ENCODE results near the gene PPP1R7.
"Not testable (repeated sequence)": the region's sequence is repeated elsewhere in the genome, so short reads cannot be mapped to it uniquely, and the experiment has no call there.

PPP1R7 gene

DNA sequence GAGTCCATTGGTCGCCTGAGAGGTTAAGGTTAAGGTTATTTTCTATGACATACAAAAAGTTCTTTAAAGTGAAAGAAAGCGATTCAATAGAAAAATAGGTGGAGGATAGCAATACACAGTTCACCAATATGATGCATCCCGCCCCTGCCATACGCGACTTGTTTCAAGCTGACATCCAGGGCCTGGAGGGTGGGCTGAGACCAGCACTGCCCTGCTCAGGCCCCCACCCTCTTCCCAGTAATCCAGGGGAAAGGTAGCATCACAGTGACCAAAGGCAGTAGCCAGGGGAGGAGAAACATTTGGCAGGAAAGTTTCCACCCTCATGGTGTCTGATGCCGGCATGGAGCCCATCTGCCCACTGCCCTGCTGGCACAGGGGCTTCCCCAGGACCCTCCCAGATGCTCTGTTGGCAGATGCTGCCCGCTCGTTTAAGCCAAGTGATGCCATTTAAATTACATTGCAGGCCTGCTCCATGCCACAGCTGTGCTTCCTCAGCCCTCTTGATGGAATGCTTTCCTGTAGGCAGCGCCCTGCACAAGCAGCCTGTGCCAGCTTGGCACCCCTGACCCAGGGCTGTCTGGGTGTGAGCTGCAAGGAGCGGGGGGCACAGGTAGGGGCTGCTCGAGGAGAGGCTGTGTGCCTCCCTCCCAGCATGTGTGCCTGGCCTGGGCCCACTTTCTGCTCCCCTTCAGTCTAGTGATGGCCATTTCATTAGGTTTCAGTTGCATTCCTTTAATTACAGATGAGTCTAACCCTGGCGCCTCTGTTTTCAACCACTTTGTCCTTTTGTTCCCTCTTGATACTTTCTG lies 27.5 kb downstream of the PPP1R7 start:
- DNase-seq, result no peak

DNA sequence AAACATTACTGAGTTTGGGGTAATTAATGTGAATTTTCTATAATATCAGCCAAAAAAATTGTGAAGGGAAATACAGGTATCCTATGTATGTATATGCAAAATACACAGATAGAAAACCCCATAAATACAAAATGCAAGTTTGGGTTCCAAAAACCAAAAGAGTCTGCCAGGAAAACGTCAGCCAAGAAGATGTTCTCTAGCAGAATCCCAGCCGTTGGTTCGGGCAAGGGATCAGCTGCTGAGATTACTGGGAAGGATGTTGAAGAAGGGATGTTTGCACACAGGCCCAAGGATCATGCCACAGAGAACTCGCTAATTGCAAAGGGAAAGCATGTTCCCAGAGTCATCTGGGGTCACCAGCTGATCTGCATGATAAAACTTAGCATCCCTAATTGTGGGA lies 28.7 kb downstream of the PPP1R7 start:
- no peak for DNase-seq

GRCh38 chr2:241179899-241180298 lies 29.6 kb downstream of the PPP1R7 start:
- DNase-seq, result no peak

GRCh38 chr2:241180495-241180894 lies 30.2 kb downstream of the PPP1R7 start:
- no peak for DNase-seq

- DNase-seq, result no peak
These were observed 31.9 kb downstream of the PPP1R7 start for GRCh38 chr2:241182126-241182525.

GRCh38 chr2:241182531-241183133 lies 32.4 kb downstream of the PPP1R7 start:
- DNase-seq, result no peak

GRCh38 chr2:241183221-241183620 lies 33.0 kb downstream of the PPP1R7 start:
- no peak for DNase-seq

DNA sequence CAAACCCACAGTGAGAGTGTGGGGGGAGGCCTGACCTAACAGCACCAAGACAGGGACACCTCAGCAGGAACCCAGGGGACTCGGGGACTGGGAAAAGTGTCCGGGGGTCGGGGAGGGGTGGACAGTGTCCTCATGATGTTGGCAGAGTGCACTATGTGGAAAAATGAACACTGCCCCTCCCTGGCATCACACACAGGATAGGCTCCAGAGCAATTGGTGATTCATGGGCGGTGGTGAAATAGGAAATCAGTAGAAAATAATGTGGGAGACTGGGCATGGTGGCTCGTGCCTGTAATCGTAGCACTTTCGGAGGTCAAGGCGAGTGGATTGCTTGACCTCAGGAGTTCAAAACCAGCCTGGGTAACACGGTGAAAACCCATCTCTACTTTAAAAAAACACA lies 34.6 kb downstream of the PPP1R7 start:
- no peak for DNase-seq

DNA sequence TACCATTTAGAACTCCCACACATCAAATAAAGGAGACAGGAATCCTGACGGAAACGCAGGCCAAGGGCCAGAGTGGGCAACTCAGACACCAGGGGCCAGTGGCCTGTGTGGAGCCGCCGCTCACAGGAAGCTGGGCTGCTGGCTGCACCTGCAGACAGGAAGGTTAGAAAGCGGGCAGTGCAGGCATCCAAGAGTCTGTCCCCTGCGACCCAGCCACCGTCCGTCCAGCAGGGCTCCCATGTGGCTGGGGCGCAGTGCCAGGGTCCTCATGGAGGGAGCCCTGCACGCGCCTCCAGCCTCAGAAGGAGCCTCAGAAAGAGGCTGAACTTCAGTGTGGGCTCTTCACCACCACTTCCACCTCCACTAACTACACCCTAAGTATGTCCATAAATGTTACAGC lies 35.7 kb downstream of the PPP1R7 start:
- no peak for DNase-seq

DNA sequence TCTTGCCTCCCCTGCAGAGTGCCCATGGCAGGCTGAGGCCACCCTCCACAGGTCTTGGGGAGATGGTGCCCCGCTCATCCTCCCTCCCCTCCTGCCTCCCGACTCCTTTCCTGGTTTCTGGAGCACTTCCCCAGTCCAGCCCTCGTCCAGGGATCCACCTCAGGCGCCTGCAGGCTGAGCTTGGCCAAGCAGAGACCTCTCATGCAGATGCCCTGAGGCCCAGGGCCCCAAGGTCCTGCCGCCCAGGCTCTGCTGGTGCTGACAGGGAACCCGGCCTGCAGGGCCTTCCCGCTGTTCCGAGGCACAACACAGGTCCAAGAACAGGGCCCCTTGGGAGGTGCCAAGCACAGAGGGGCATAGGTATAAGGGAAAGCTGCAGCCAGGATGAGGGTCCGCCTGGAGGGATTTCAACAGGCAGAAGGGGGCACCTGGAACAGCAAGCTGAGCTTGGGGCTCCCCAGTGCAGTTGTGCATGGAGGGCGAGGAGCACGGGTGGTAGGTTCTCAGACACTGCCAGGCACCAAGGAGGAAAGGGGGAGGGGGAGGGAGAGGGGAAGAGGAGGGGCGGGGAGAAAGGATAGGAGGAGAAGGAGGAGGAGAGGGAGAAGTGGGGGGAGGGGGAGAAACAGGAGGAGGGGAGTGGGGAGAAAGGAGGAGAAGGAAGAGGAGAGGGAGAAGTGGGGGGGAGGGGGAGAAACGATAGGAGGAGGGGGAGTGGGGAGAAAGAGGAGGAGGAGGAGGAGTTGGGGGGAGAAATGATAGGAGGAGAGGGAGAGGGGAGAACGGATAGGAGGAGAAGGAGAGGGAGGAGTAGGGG lies 37.0 kb downstream of the PPP1R7 start:
- no peak for DNase-seq

GRCh38 chr2:241187918-241188234 lies 37.6 kb downstream of the PPP1R7 start:
- DNase-seq, result no peak

- DNase-seq, result peak; percentile 22
These were observed 38.3 kb downstream of the PPP1R7 start, which contains the start of gene ANO7 for GRCh38 chr2:241188361-241189092. ANO7 (plus strand) TSS chr2:241188677; CDS start chr2:241190064, 1,387 bp downstream.

DNA sequence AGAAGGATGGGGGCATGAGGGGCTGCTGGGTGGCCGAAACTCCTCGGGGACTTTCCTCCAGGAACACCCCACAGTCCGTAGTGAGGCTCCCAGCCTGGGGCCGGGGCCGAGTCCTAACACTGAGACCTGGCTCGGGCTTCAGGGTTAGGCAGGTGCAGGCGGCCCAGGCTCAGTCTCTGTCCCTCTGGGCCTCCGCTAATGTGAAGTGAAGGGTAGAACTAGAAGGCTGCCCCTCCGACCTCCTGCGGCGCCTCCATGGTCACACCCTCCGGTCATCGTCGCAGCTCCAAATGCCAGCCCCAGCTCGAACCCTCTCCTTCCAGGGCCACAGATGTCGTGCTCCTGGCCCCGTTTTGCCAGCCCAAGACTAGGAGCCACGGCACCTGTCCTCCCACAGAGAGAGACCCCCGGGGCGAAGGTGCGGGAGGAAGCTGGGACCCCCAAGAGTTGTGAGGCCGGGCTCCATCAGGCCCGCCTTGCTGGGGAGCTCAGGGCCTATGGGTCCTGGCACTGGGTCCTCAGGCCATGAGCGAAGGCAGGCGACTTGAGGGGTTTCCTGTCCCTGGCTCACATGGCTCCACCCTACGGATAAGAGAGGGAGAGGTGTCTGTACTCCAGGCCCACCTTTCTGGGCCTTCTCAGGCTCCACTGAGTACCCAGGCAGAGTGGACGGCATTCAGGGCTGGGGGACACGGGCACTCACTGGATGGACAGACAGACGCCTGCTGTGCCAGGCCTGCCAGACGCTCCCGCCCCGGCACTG lies 39.0 kb downstream of the PPP1R7 start:
- DNase-seq, result no peak

DNA sequence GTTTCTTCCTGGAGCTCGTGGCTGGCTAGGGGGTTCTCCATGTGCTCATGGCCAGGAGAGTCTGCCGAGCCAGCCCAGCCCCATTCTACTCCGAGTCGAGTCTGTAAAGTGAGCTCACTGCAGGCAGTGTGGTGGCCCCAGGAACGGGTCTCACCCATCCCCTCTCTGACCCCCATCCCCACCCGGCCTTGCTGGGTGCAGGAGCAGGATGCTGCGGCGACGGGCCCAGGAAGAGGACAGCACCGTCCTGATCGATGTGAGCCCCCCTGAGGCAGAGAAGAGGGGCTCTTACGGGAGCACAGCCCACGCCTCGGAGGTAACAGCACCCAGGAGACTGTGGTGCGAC lies 39.6 kb downstream of the PPP1R7 start:
- no peak for DNase-seq

DNA sequence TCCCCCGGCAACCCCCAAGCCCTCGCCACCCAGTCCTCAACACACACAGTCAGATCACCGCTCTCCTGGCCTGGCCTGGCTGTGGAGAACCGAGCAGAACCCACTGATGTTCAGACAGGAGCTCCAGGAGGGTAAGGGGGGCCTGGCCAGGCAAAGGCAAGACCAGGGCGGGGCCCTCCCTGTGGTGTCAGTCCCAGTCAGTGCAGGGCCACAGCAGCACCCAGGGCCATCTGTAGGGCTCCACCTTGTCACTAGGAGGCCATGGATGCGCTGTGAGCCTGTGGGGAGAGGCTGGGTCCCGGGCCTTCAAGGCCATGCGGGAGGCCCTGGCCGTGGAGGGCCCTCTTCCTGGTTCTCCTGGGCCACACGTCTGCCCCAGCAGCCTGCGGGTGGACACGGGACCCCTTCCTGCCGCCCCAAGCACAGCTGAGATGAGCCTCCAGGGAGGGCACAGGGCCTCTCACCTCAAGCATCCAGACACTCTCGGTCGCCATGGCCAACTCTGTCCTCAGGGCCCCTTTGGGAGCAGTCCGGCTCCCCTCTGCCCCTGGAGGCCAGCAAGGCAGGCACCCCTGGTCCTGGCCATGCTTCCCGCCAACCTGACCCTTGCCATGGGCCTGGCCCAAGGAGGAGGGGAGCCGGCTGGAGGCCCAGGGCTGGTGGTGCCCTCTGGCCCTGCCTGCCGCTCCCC lies 40.2 kb downstream of the PPP1R7 start:
- no peak for DNase-seq

DNA sequence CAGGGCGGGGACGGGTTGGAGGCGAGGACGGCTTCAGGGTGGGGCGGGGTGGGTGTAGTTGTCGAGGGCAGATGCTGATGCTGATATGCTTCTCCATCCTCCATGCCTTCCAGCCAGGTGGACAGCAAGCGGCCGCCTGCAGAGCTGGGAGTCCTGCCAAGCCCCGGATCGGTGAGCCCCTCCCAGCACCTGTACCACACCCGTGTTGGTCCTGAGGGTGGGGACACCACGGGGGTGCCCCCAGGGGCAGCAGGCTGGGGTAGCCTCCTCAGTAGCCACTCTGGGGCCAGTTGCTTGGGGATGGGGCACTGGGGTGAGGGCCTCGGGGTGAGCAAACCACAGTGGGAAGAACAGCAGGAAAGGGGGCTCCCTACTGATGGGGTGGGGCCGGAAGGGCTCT lies 40.8 kb downstream of the PPP1R7 start:
- no peak for DNase-seq

- DNase-seq, result no peak
These were observed 43.0 kb downstream of the PPP1R7 start for GRCh38 chr2:241193271-241193670.

GRCh38 chr2:241194811-241195210 lies 44.5 kb downstream of the PPP1R7 start:
- no peak for DNase-seq

DNA sequence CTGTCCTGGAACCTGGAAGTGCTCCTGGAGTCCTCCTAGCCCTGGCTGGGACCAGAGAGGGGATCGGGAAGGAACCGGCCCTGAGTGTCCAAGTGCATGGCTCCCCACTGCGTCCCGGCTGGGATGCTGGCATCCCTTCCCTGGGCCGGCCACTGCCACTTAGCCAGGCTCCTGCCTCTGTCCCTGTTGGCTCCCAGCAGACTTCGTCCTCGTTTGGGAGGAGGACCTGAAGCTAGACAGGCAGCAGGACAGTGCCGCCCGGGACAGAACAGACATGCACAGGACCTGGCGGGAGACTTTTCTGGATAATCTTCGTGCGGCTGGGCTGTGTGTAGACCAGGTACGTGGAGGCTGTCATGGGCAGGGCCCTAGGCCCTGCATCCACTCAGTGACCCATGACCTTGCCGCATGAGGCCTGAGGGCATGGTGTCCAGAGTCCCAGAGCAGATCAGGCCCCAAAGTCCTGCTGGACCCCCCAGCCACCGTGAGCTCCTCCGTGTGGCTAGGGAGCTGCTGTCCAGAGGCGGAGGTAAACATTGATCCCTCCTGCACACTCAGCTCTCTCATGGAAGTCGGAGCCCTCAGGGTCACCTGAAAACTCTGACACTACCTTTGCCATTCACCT lies 45.4 kb downstream of the PPP1R7 start:
- DNase-seq, result no peak

GRCh38 chr2:241197246-241197645 lies 47.0 kb downstream of the PPP1R7 start:
- DNase-seq, result not testable (repeated sequence)

GRCh38 chr2:241197947-241198346 lies 47.7 kb downstream of the PPP1R7 start:
- DNase-seq, result no peak
